ENCODE results near the gene RBM38.

The RBM38 gene

DNA sequence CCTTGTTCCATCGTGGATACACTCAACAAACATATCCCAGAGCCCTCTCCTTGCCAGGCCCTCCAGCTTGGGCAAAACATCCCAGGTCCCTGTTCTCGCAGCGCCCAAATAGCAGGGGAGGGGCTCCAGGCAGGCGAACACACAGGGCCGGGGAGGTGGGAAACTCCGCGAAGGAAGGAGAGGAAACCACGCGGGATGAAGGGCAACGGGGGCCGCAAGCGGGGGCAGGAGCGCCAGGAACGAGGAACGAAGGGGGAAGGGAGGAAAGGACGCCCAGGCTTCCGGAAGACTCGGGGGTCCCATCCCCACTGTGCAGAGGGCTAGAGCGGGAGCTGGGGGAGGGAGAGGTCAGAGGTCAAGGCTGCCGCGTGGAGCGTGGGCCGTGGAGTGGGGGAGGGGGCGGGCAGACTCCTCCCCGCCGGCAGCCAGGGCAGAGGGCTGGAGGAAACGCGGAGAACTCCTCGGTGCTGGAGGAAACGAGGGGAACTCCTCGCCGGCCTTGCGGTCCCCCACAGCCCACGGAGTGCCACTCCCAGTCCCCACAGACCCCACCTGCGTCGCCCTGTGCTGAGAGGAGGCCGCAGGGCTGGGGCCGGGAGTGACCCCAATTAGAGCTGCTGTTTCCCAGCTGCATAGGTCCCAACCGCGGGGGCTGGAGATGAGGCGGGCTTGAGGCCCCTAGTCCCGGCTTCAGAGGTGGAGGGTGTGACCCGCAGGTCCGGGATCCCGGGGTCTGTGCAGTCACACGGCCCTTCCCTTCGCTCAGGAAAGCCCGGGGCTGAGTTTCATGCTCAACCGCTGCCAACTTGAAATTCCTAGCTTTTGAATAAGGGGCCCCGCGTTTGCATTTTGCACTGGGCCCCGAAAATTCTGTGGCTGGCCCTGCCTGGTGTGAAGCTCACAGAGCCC, 1.2 kb upstream of the RBM38 start:
- peak; percentile 73 for DNase-seq (ENCODE audit: low spot score)
- TF ChIP-seq, protein P1, sequence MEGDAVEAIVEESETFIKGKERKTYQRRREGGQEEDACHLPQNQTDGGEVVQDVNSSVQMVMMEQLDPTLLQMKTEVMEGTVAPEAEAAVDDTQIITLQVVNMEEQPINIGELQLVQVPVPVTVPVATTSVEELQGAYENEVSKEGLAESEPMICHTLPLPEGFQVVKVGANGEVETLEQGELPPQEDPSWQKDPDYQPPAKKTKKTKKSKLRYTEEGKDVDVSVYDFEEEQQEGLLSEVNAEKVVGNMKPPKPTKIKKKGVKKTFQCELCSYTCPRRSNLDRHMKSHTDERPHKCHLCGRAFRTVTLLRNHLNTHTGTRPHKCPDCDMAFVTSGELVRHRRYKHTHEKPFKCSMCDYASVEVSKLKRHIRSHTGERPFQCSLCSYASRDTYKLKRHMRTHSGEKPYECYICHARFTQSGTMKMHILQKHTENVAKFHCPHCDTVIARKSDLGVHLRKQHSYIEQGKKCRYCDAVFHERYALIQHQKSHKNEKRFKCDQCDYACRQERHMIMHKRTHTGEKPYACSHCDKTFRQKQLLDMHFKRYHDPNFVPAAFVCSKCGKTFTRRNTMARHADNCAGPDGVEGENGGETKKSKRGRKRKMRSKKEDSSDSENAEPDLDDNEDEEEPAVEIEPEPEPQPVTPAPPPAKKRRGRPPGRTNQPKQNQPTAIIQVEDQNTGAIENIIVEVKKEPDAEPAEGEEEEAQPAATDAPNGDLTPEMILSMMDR (IDR thresholded peaks at IDR 0.05; ENCODE audit: borderline replicate concordance, control extremely low read depth, extremely low read depth, insufficient read depth, missing control alignments) = no peak
- in situ Hi-C loops (cut with MboI; ENCODE audit: low sequenced_read_pairs, unreplicated experiment) = loop anchor here (5.0 to 25.0 kb wide), 4 partner anchors 85 to 797 kb away; no protein-coding TSS in a partner anchor

DNA sequence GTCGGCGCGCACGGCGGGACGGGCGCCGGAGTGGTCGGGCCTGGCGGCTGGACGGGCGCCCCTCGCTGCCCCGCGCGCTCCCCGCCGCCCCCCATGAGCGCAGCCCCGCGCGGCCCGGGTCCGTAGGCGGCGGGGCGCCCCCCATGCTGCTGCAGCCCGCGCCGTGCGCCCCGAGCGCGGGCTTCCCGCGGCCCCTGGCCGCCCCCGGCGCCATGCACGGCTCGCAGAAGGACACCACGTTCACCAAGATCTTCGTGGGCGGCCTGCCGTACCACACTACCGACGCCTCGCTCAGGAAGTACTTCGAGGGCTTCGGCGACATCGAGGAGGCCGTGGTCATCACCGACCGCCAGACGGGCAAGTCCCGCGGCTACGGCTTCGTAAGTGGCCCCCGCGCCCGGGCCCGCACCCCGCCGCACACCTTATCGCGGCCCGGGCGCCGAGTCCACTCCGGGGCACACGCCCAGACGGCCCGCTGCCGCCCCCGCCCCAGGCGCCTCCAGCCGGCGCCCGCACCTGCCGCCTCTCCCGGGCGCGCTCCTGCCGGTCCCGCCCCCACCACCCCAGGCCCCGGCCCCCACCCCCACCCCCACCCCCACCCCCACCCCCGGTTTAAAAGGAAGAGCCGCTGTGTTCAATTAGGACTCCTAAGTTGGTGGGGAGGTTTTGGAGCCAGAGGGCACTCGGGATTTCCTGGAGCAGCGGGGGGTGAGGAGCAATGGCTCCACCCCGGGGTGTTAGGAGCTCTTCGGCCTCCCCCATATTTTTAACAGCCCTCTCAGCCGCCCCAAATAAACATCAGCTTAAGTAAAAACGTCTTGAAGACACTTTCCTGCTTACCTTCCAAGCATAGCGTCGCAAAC, 474 bp downstream of the RBM38 start:
- peak; percentile 51 for DNase-seq (ENCODE audit: low spot score)
- TF ChIP-seq, protein P1 (IDR thresholded peaks at IDR 0.05; ENCODE audit: borderline replicate concordance, control extremely low read depth, extremely low read depth, insufficient read depth, missing control alignments) = no peak
- in situ Hi-C loops (cut with MboI; ENCODE audit: low sequenced_read_pairs, unreplicated experiment) = loop anchor here (10.0 to 25.0 kb wide), 2 partner anchors 83 to 796 kb away; no protein-coding TSS in a partner anchor

DNA sequence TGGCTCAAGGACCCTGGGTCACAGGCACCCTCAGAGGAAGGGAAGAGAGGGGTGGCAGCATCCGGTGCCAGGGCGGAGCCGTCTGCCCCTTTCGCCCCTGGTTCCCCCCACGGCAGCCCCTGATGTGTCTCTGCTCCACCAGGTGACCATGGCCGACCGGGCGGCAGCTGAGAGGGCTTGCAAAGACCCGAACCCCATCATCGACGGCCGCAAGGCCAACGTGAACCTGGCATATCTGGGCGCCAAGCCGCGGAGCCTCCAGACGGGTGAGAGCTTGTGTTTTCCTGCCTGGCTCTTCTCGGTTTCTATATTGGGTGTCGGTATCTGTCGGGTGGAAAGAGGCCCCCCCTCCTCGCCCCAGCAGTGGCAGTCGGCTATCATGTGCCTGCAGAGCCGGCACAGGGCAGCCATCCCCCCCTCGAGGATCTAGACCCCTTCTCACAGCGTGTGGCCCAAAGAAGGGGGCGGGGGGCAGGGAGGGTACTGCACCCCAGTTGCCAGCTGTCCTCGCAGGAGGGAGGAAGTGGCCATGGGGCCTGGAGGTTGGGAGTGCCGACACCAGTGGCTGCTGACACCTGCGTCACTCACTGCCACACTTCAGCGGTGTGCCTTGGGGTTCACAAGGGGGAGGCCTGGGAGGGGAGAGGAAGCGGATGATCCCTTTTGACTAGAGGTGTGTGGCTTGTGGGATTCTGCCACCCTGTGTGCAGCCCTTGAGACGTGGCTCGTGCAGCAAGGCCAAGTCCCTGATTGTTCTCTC, 1.5 kb downstream of the RBM38 start:
- in situ Hi-C loops (cut with MboI; ENCODE audit: low sequenced_read_pairs, unreplicated experiment) = loop anchor here (10.0 to 25.0 kb wide), 2 partner anchors 82 to 795 kb away; no protein-coding TSS in a partner anchor
- TF ChIP-seq, protein P1 (IDR thresholded peaks at IDR 0.05; ENCODE audit: borderline replicate concordance, control extremely low read depth, extremely low read depth, insufficient read depth, missing control alignments) = no peak
- peak; percentile 58 for DNase-seq (ENCODE audit: low spot score)

DNA sequence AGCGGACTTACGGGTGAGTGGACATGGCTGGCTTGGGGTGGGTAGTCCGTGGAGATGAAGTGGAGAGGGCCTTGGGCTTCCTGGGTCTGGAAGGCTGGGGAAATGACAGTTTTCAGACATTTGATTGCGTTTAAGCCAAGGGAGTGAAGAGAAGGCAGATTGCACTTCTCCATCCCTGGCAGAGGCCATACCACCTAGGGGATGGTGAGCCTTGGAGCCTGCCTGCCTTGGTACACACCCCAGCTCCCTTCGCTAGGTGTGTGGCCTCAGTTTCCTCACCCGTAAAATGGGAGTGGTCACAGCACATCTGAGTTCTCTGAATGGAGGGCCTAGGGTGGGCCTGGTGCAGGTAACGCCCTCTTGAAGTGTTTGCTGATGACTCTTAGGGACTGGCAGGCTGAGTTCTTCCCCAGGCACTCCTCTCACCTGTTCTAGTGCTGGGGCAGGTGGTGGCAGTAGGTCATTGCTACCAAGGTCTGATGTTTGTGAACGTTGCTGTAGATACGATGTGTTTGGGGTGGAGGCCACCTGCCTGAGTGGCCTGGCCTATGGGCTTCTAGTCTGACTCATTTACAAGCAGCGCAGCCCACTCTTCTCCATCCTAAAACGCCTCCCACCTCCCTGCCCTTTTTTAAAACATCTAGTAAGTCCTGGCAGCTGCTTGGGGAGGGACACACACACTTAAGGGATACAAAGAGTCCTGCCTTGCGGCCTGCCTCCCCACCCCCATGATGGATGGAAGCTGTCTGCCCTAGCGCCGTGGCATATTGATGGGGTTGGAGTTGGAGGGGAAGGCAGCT, 2.3 kb downstream of the RBM38 start:
- in situ Hi-C loops (cut with MboI; ENCODE audit: low sequenced_read_pairs, unreplicated experiment) = loop anchor here (10.0 to 25.0 kb wide), 2 partner anchors 81 to 794 kb away; no protein-coding TSS in a partner anchor
- TF ChIP-seq, protein P1 (IDR thresholded peaks at IDR 0.05; ENCODE audit: borderline replicate concordance, control extremely low read depth, extremely low read depth, insufficient read depth, missing control alignments) = no peak
- no peak for DNase-seq (ENCODE audit: low spot score)

DNA sequence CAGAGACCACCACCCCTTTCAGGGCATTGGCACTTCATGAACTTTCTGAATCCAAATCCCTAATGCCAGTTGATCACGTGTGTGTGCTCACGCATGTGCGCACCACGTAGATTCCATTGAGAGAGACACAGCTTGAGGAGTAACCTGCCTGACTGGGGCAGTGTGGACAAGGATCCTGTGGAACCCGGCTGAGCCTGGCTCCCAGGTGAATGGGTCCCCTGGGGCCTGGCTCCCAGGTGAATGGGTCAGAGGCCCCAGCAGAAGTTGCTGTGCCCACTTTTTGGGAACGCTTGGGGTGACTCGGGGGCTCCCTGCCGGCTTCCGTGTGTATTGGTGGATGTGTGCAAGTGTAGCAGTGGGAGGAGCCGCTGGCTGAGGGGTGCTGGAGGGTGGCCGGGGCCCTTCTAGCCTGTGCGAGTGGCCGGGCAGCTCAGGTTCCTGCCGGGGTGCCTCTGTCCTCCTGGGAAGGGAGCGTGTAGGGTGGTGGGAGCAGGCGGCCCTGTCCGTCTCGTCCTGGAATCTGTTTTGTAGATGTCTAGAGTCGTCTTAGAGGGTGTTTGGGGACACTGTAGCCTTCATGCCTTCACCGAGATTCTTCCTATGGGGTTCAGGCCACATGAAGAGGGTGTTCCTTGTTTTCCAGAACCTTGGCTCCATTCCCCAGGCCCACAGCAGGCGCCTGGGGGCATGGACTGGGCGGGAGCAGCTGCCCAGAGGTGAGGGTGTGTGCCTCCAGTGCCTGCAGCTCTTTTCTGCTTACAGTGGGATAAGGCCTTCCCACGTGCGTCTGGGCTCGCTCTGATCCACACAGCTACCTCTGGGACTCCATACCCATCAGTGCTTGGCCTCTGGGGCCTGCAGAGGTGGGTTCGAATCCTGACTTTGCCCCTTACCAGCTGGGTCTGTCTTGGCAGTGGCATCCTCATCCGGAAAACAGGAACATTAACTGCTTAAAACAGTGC, 3.2 kb downstream of the RBM38 start:
- no peak for DNase-seq (ENCODE audit: low spot score)
- in situ Hi-C loops (cut with MboI; ENCODE audit: low sequenced_read_pairs, unreplicated experiment) = loop anchor here (10.0 to 25.0 kb wide), 2 partner anchors 80 to 793 kb away; no protein-coding TSS in a partner anchor
- TF ChIP-seq, protein P1 (IDR thresholded peaks at IDR 0.05; ENCODE audit: borderline replicate concordance, control extremely low read depth, extremely low read depth, insufficient read depth, missing control alignments) = no peak

All from GM13976 (cell line).